Neural progenitor cell (in vitro differentiated cells): ENCODE results near the gene ADARB2.

Experiments used
- CTCF ChIP-seq: fragments of 200-600 bp; sonication (generic); IDR thresholded peaks from 2 replicates; pipeline ENCODE4 v1.5.1; 2017; ENCODE audit warnings: antibody characterized with exemption, mild to moderate bottlenecking
- EZH2 ChIP-seq: fragments of 200-600 bp; sonication (generic); IDR thresholded peaks from 2 replicates; pipeline ENCODE4 v1.6.1; 2017; ENCODE audit warnings: antibody characterized with exemption, mild to moderate bottlenecking, moderate library complexity

GRCh38 chr10:1645896-1646295, 91.4 kb downstream of the ADARB2 start:
- no peak for TF ChIP-seq CTCF
- no peak for TF ChIP-seq EZH2
